ENCODE results near the gene GMPR2. TPM values are rescaled to one million over a fixed set of nuclear protein-coding genes. Genes with fewer than 3 reads are reported as not detected.

Gene GMPR2
- total and polyA plus RNA-seq, 8 donors = 23.6 to 48.1 (median 28.6) TPM

GRCh38 chr14:24269910-24270536 is 37.3 kb downstream of the GMPR2 start:
- no peak overlapping the region for H3K4me3 ChIP-seq
- 92 to 96% methylated on average over 14 of the region's 14 CpGs for WGBS, 2 donors
- DNase-seq = peak in 2 of 6 donors; percentile 34 to 69
- H3K27ac ChIP-seq = no peak overlapping the region
- intact Hi-C loops (cut with DNase I) = no loop called here
- H3K27me3 ChIP-seq = no peaks in the 10 kb centered on the region
- H3K9me3 ChIP-seq = no peaks in the 10 kb centered on the region
- peaks cover 0 to 18% (median 0%) of the 10 kb centered on the region in 3 donors for H3K36me3 ChIP-seq
- TF ChIP-seq, protein P1, sequence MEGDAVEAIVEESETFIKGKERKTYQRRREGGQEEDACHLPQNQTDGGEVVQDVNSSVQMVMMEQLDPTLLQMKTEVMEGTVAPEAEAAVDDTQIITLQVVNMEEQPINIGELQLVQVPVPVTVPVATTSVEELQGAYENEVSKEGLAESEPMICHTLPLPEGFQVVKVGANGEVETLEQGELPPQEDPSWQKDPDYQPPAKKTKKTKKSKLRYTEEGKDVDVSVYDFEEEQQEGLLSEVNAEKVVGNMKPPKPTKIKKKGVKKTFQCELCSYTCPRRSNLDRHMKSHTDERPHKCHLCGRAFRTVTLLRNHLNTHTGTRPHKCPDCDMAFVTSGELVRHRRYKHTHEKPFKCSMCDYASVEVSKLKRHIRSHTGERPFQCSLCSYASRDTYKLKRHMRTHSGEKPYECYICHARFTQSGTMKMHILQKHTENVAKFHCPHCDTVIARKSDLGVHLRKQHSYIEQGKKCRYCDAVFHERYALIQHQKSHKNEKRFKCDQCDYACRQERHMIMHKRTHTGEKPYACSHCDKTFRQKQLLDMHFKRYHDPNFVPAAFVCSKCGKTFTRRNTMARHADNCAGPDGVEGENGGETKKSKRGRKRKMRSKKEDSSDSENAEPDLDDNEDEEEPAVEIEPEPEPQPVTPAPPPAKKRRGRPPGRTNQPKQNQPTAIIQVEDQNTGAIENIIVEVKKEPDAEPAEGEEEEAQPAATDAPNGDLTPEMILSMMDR (IDR thresholded peaks at IDR 0.05) = no peak
- peaks cover 11 to 22% (median 18%) of the 10 kb centered on the region in 3 donors for H3K4me1 ChIP-seq
- ATAC-seq = no peak
- no peak for FAIRE-seq

- H3K27me3 ChIP-seq = no peaks in the 10 kb centered on the region
- H3K27ac ChIP-seq = peak overlapping the region; percentile 90 to 98 (median 96)
- no peak for DNase-seq
- peak in 3 of 4 donors; percentile 1 to 4 (median 3) for ATAC-seq
- FAIRE-seq = no peak
- intact Hi-C loops (cut with DNase I) = no loop called here
- TF ChIP-seq, protein P1 (IDR thresholded peaks at IDR 0.05) = no peak
- H3K4me1 ChIP-seq = peaks cover 11 to 25% (median 18%) of the 10 kb centered on the region in 3 donors
- peak overlapping the region; percentile 48 to 99 (median 90) for H3K4me3 ChIP-seq
- H3K36me3 ChIP-seq = peaks cover 0 to 18% (median 0%) of the 10 kb centered on the region in 3 donors
- WGBS, 2 donors = 12% methylated on average over 13 of the region's 13 CpGs
- no peaks in the 10 kb centered on the region for H3K9me3 ChIP-seq
Measured at GRCh38 chr14:24270537-24271133, 37.9 kb downstream of the GMPR2 start.

GRCh38 chr14:24271134-24271833 is 38.6 kb downstream of the GMPR2 start, which contains the start of gene RABGGTA:
TSS of gene RABGGTA (minus strand) at chr14:24271597. CDS start at chr14:24271115, 482 bp downstream.
- intact Hi-C loops (cut with DNase I) = no loop called here

GRCh38 chr14:24271834-24272263 is 39.1 kb downstream of the GMPR2 start:
- WGBS, 2 donors = 5 to 10% methylated on average over 3 of the region's 3 CpGs
- DNase-seq (no peak), ATAC-seq (no peak), FAIRE-seq (no peak)
- H3K27ac ChIP-seq = peak overlapping the region; percentile 90 to 98 (median 96)
- no peaks in the 10 kb centered on the region for H3K27me3 ChIP-seq
- H3K4me1 ChIP-seq = peaks cover 11 to 25% (median 18%) of the 10 kb centered on the region in 3 donors
- peak overlapping the region; percentile 48 to 99 (median 90) for H3K4me3 ChIP-seq
- H3K36me3 ChIP-seq = peaks cover 0 to 10% (median 0%) of the 10 kb centered on the region in 3 donors
- intact Hi-C loops (cut with DNase I) = no loop called here
- H3K9me3 ChIP-seq = no peaks in the 10 kb centered on the region
- TF ChIP-seq, protein P1 (IDR thresholded peaks at IDR 0.05) = no peak

More at GRCh38 chr14:24271134-24271833, 38.6 kb downstream of the GMPR2 start, which contains the start of gene RABGGTA:
- TF ChIP-seq, protein P1 (IDR thresholded peaks at IDR 0.05) = peak; percentile 49 to 73 (median 60)
- peak within 1 kb of the TSS; percentile 48 to 99 (median 90) for H3K4me3 ChIP-seq
- H3K27me3 ChIP-seq = no peaks in the 10 kb centered on the region
- WGBS, 2 donors = 0 to 1% methylated on average over 42 to 61 of the region's 61 CpGs
- H3K9me3 ChIP-seq = no peaks in the 10 kb centered on the region
- peak within 1 kb of the TSS; percentile 90 to 98 (median 96) for H3K27ac ChIP-seq
- DNase-seq (peak; percentile 89 to 96 (median 92)), FAIRE-seq (no peak), ATAC-seq (peak; percentile 90 to 96 (median 91))
- peaks cover 11 to 25% (median 18%) of the 10 kb centered on the region in 3 donors for H3K4me1 ChIP-seq
- peaks cover 0 to 16% (median 0%) of the 10 kb centered on the region in 3 donors for H3K36me3 ChIP-seq

Measured in pancreas (tissue), 10 donors.